Measurements from ENCODE around the gene SLC6A19.

The SLC6A19 gene

GRCh38 chr5:1164696-1165630 is 36.4 kb upstream of the SLC6A19 start:
- POLR2A ChIA-PET, result no interaction called here
- no peak overlapping the region for H3K4me3 ChIP-seq (ENCODE audit: low read depth, low read length)
- CTCF ChIA-PET, result interaction anchor here (0.7 to 2.0 kb wide), 7 partner anchors 9 to 480 kb away, joined by 3 to 9 read pairs (median 5); no protein-coding TSS in a partner anchor
- no peak for TF ChIP-seq CTCF (IDR thresholded peaks at IDR 0.05; ENCODE audit: insufficient read depth, low read length, missing control alignments)
- DNase-seq (ENCODE audit: low read depth, low spot score), result no peak

- ChIA-PET CTCF (interaction anchor here (0.7 to 1.9 kb wide), 2 partner anchors 477 to 479 kb away, joined by 3 to 8 read pairs; no protein-coding TSS in a partner anchor), POLR2A (no interaction called here)
- DNase-seq (ENCODE audit: low read depth, low spot score), result no peak
- TF ChIP-seq CTCF (IDR thresholded peaks at IDR 0.05; ENCODE audit: insufficient read depth, low read length, missing control alignments), result no peak
- H3K4me3 ChIP-seq (ENCODE audit: low read depth, low read length), result no peak overlapping the region
Measured at GRCh38 chr5:1165864-1166263, 35.5 kb upstream of the SLC6A19 start.

- ChIA-PET POLR2A (no interaction called here), CTCF (no interaction called here)
- no peak for TF ChIP-seq CTCF (IDR thresholded peaks at IDR 0.05; ENCODE audit: insufficient read depth, low read length, missing control alignments)
- no peak overlapping the region for H3K4me3 ChIP-seq (ENCODE audit: low read depth, low read length)
- DNase-seq (ENCODE audit: low read depth, low spot score), result no peak
Measured at GRCh38 chr5:1166370-1166769, 35.0 kb upstream of the SLC6A19 start.

GRCh38 chr5:1167361-1167727 is 34.1 kb upstream of the SLC6A19 start:
- no peak for TF ChIP-seq CTCF (IDR thresholded peaks at IDR 0.05; ENCODE audit: insufficient read depth, low read length, missing control alignments)
- no peak overlapping the region for H3K4me3 ChIP-seq (ENCODE audit: low read depth, low read length)
- ChIA-PET POLR2A (no interaction called here), CTCF (interaction anchor here (0.7 to 4.0 kb wide), 28 partner anchors 8 to 719 kb away, joined by 3 to 67 read pairs (median 4); partner anchors contain the start of genes BRD9 and TRIP13)
- no peak for DNase-seq (ENCODE audit: low read depth, low spot score)

- DNase-seq (ENCODE audit: low read depth, low spot score), result no peak
- TF ChIP-seq CTCF (IDR thresholded peaks at IDR 0.05; ENCODE audit: insufficient read depth, low read length, missing control alignments), result peak; percentile 80
- CTCF ChIA-PET, result interaction anchor here (0.6 to 4.0 kb wide), 38 partner anchors 9 to 720 kb away, joined by 3 to 67 read pairs (median 4); partner anchors contain the start of genes BRD9 and TRIP13
- H3K4me3 ChIP-seq (ENCODE audit: low read depth, low read length), result peak overlapping the region; percentile 12
- POLR2A ChIA-PET, result no interaction called here
Measured at GRCh38 chr5:1167728-1168709, 33.4 kb upstream of the SLC6A19 start.
